IPS-20b (cell line): Measurements from ENCODE around the gene EEF1AKMT4.
A peak's percentile ranks its signal among the peaks of the same experiment; 100 is the strongest.

Experiments used
- H3K27ac ChIP-seq: one replicate; pipeline ENCODE4 v1.5.1; 2013; ENCODE audit warnings: low read length
- H3K27me3 ChIP-seq: 2 replicates; pipeline ENCODE4 v1.6.1; 2013; ENCODE audit warnings: mild to moderate bottlenecking, low read length, inconsistent platforms; ENCODE audit not compliant: insufficient read depth
- H3K36me3 ChIP-seq: 2 replicates; pipeline ENCODE4 v1.6.1; 2013; ENCODE audit warnings: low read depth, mild to moderate bottlenecking, inconsistent platforms, low read length, moderate library complexity; ENCODE audit not compliant: insufficient read depth
- H3K4me1 ChIP-seq: 2 replicates; pipeline ENCODE4 v1.6.1; 2013; ENCODE audit warnings: mild to moderate bottlenecking, control low read depth, inconsistent platforms, low read length, moderate library complexity; ENCODE audit not compliant: insufficient read depth
- H3K4me3 ChIP-seq: 2 replicates; pipeline ENCODE4 v1.5.1; 2013; ENCODE audit warnings: mild to moderate bottlenecking, low read length, inconsistent platforms
- H3K9ac ChIP-seq: 2 replicates; pipeline ENCODE4 v1.6.1; 2013; ENCODE audit warnings: low read depth, mild to moderate bottlenecking, inconsistent platforms, low read length, moderate library complexity
- H3K9me3 ChIP-seq: 2 replicates; pipeline ENCODE4 v1.6.1; 2013; ENCODE audit warnings: mild to moderate bottlenecking, low read depth, low read length, inconsistent platforms; ENCODE audit not compliant: insufficient read depth

EEF1AKMT4 gene

GRCh38 chr3:184229394-184230080 is 19.9 kb upstream of the EEF1AKMT4 start, which contains the start of gene VWA5B2:
Gene VWA5B2 (plus strand): TSS chr3:184229585. CDS start chr3:184230529, 944 bp downstream.
- Histone ChIP-seq H3K9ac (no peak within 1 kb of the TSS), H3K27ac (no peak within 1 kb of the TSS), H3K36me3 (no peaks in the 10 kb centered on the region), H3K4me3 (peak within 1 kb of the TSS; percentile 62), H3K9me3 (no peaks in the 10 kb centered on the region), H3K27me3 (peaks cover 87% of the 10 kb centered on the region), H3K4me1 (no peaks in the 10 kb centered on the region)

GRCh38 chr3:184230081-184230602 is 19.3 kb upstream of the EEF1AKMT4 start:
- Histone ChIP-seq H3K27me3 (peaks cover 85% of the 10 kb centered on the region), H3K9me3 (no peaks in the 10 kb centered on the region), H3K4me1 (no peaks in the 10 kb centered on the region), H3K4me3 (peak overlapping the region; percentile 62; the same call in 1 of the 2 replicates), H3K27ac (no peak overlapping the region), H3K36me3 (no peaks in the 10 kb centered on the region), H3K9ac (no peak overlapping the region)

GRCh38 chr3:184230603-184231528 is 18.6 kb upstream of the EEF1AKMT4 start:
- no peaks in the 10 kb centered on the region for H3K9me3 ChIP-seq
- H3K27me3 ChIP-seq: peaks cover 80% of the 10 kb centered on the region
- H3K9ac ChIP-seq: no peak overlapping the region
- no peak overlapping the region for H3K27ac ChIP-seq
- no peaks in the 10 kb centered on the region for H3K36me3 ChIP-seq
- H3K4me3 ChIP-seq: peak overlapping the region; percentile 62; the same call in 1 of the 2 replicates
- no peaks in the 10 kb centered on the region for H3K4me1 ChIP-seq

- Histone ChIP-seq H3K27me3 (peaks cover 76% of the 10 kb centered on the region), H3K4me1 (no peaks in the 10 kb centered on the region), H3K27ac (no peak overlapping the region)
Measured at GRCh38 chr3:184231671-184232070, 17.8 kb upstream of the EEF1AKMT4 start.

GRCh38 chr3:184233127-184233843 is 16.2 kb upstream of the EEF1AKMT4 start:
- peaks cover 69% of the 10 kb centered on the region for H3K27me3 ChIP-seq
- no peaks in the 10 kb centered on the region for H3K9me3 ChIP-seq
- no peak overlapping the region for H3K9ac ChIP-seq
- no peak overlapping the region for H3K4me3 ChIP-seq
- H3K27ac ChIP-seq: no peak overlapping the region
- no peaks in the 10 kb centered on the region for H3K4me1 ChIP-seq
- no peaks in the 10 kb centered on the region for H3K36me3 ChIP-seq

More at GRCh38 chr3:184231671-184232070, 17.8 kb upstream of the EEF1AKMT4 start:
- Histone ChIP-seq H3K9ac (no peak overlapping the region), H3K4me3 (no peak overlapping the region), H3K36me3 (no peaks in the 10 kb centered on the region), H3K9me3 (no peaks in the 10 kb centered on the region)

GRCh38 chr3:184234224-184234623 is 15.2 kb upstream of the EEF1AKMT4 start:
- H3K27me3 ChIP-seq: peaks cover 60% of the 10 kb centered on the region
- H3K4me3 ChIP-seq: no peak overlapping the region
- no peak overlapping the region for H3K9ac ChIP-seq
- H3K27ac ChIP-seq: no peak overlapping the region
- no peaks in the 10 kb centered on the region for H3K9me3 ChIP-seq
- no peaks in the 10 kb centered on the region for H3K36me3 ChIP-seq
- H3K4me1 ChIP-seq: no peaks in the 10 kb centered on the region

GRCh38 chr3:184234671-184235380 is 14.6 kb upstream of the EEF1AKMT4 start:
- H3K27me3 ChIP-seq: peaks cover 54% of the 10 kb centered on the region
- no peak overlapping the region for H3K4me3 ChIP-seq
- H3K36me3 ChIP-seq: no peaks in the 10 kb centered on the region
- no peak overlapping the region for H3K9ac ChIP-seq
- no peaks in the 10 kb centered on the region for H3K9me3 ChIP-seq
- no peak overlapping the region for H3K27ac ChIP-seq
- no peaks in the 10 kb centered on the region for H3K4me1 ChIP-seq

GRCh38 chr3:184235381-184236032 is 14.0 kb upstream of the EEF1AKMT4 start:
- H3K9ac ChIP-seq: no peak overlapping the region
- H3K27ac ChIP-seq: no peak overlapping the region
- no peaks in the 10 kb centered on the region for H3K9me3 ChIP-seq

GRCh38 chr3:184236033-184236410 is 13.4 kb upstream of the EEF1AKMT4 start:
- no peak overlapping the region for H3K9ac ChIP-seq

More at GRCh38 chr3:184235381-184236032, 14.0 kb upstream of the EEF1AKMT4 start:
- Histone ChIP-seq H3K4me3 (no peak overlapping the region), H3K36me3 (no peaks in the 10 kb centered on the region), H3K4me1 (no peaks in the 10 kb centered on the region), H3K27me3 (peaks cover 53% of the 10 kb centered on the region)

GRCh38 chr3:184236636-184237035 is 12.8 kb upstream of the EEF1AKMT4 start:
- Histone ChIP-seq H3K4me1 (no peaks in the 10 kb centered on the region), H3K27me3 (peaks cover 43% of the 10 kb centered on the region), H3K4me3 (no peak overlapping the region), H3K36me3 (no peaks in the 10 kb centered on the region), H3K9me3 (no peaks in the 10 kb centered on the region), H3K9ac (no peak overlapping the region), H3K27ac (no peak overlapping the region)

More at GRCh38 chr3:184236033-184236410, 13.4 kb upstream of the EEF1AKMT4 start:
- no peaks in the 10 kb centered on the region for H3K4me1 ChIP-seq
- no peaks in the 10 kb centered on the region for H3K36me3 ChIP-seq
- H3K27ac ChIP-seq: no peak overlapping the region
- H3K27me3 ChIP-seq: peaks cover 49% of the 10 kb centered on the region
- no peaks in the 10 kb centered on the region for H3K9me3 ChIP-seq
- no peak overlapping the region for H3K4me3 ChIP-seq
